Endothelial cell of umbilical vein (primary cell): ENCODE results near the gene AIRE.

ENCODE experiments used
- POLR2A ChIP-seq: IDR thresholded peaks from 2 replicates; pipeline ENCODE4 v1.6.1; 2012; ENCODE audit warnings: low read depth, mild to moderate bottlenecking, control low read depth, low read length
- POLR2AphosphoS5 ChIP-seq: IDR thresholded peaks from 2 replicates; pipeline ENCODE4 v1.6.1; 2012; ENCODE audit warnings: low read depth, mild to moderate bottlenecking, control low read depth, low read length, moderate library complexity; ENCODE audit not compliant: insufficient read depth
- TF ChIP-seq, protein P1 (sequence below), 2 donors: IDR thresholded peaks; 1 replicate in 1 of 2; 2 replicates in 1 of 2; pipeline ENCODE4 v1.5.1; 2011; ENCODE audit warnings: low read length in 2 of 2, mild to moderate bottlenecking in 2 of 2, moderate library complexity in 2 of 2, control low read depth in 1 of 2, inconsistent platforms in 1 of 2, low read depth in 1 of 2; ENCODE audit not compliant: insufficient read depth in 1 of 2; ENCODE audit errors: extremely low read depth in 1 of 2

DNA sequence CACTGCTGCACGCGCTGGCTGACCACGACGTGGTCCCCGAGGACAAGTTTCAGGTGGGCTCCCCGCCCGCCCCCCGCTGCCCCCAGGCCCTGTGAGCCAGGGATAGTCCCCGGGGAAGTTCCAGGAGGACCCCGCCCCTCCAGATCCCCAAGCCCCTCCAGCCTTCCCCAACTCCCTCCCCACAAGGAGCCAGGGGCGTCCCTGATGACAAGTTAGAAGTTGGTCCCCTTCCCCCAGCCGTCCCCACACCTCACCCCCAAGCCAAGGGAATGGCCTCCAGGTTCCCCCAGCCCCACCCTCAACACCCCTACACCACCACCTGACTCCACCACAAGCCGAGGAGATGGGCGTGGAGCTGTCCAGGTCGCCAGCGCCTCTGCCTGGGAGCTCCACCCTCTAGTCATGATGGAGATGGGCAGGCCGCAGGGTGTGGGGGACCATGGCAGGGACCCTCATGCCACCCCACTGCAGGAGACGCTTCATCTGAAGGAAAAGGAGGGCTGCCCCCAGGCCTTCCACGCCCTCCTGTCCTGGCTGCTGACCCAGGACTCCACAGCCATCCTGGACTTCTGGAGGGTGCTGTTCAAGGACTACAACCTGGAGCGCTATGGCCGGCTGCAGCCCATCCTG is 525 bp downstream of the AIRE start:
- no peak for TF ChIP-seq POLR2AphosphoS5
- TF ChIP-seq, protein P1, sequence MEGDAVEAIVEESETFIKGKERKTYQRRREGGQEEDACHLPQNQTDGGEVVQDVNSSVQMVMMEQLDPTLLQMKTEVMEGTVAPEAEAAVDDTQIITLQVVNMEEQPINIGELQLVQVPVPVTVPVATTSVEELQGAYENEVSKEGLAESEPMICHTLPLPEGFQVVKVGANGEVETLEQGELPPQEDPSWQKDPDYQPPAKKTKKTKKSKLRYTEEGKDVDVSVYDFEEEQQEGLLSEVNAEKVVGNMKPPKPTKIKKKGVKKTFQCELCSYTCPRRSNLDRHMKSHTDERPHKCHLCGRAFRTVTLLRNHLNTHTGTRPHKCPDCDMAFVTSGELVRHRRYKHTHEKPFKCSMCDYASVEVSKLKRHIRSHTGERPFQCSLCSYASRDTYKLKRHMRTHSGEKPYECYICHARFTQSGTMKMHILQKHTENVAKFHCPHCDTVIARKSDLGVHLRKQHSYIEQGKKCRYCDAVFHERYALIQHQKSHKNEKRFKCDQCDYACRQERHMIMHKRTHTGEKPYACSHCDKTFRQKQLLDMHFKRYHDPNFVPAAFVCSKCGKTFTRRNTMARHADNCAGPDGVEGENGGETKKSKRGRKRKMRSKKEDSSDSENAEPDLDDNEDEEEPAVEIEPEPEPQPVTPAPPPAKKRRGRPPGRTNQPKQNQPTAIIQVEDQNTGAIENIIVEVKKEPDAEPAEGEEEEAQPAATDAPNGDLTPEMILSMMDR (IDR thresholded peaks at IDR 0.05; ENCODE audit: extremely low read depth in 1 of 2, insufficient read depth in 1 of 2, low read depth in 1 of 2, low read length in 2 of 2), result no peak
- no peak for TF ChIP-seq POLR2A
